G401 (cell line): Measurements from ENCODE around the gene SHH. TPM values are rescaled to one million over a fixed set of nuclear protein-coding genes. Genes with fewer than 3 reads are reported as not detected.
"Not testable (repeated sequence)": the region's sequence is repeated elsewhere in the genome, so short reads cannot be mapped to it uniquely, and the experiment has no call there.

ENCODE experiments used
- DNase-seq: peaks from one replicate; pipeline ENCODE4 v3.0.0-alpha.2; 2015; ENCODE audit warnings: low spot score
- in situ Hi-C: cut with HindIII; loops from 2 replicates; pipeline ENCODE4 v1.10.0; 2016; ENCODE audit warnings: low sequenced_read_pairs, mixed read lengths
- total RNA-seq: library from RNA; depleted of rRNA; stranded (reverse); fragments of >200 nt; shearing (Covaris generic); gene quantifications from 2 replicates; pipeline ENCODE4 v1.2.3, GENCODE V29; 2014

The SHH gene
- total RNA-seq, 1 experiment from 2014 or later, result not detected

- in situ Hi-C loops, result no loop called here
- no peak for DNase-seq
These were observed 12.1 kb upstream of the SHH start for GRCh38 chr7:155824227-155824886.

- in situ Hi-C loops, result no loop called here
- no peak for DNase-seq
These were observed 9.6 kb upstream of the SHH start for GRCh38 chr7:155821851-155822250.

GRCh38 chr7:155820788-155821187, 8.5 kb upstream of the SHH start:
- in situ Hi-C loops, result no loop called here
- no peak for DNase-seq

DNA sequence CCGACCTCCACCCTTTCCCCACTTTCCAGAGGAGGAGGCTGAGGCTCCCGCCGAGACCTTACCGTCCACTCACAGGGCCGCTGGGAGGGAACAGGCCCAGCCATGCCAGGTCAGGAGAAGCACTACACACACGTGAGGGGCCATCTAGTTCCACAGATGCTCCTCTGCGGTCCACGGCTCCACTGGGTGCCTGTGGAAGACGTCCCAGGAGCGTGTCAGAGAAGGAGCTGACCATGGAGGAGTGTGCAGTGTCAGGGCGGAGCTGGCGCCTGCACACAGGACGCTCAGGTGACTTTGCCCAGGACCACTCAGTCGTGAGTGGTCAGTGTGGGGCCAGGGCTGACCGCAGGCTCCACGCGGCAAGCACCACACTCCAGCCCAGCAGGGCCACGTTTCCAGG, 8.0 kb upstream of the SHH start:
- in situ Hi-C loops, result no loop called here
- no peak for DNase-seq

DNA sequence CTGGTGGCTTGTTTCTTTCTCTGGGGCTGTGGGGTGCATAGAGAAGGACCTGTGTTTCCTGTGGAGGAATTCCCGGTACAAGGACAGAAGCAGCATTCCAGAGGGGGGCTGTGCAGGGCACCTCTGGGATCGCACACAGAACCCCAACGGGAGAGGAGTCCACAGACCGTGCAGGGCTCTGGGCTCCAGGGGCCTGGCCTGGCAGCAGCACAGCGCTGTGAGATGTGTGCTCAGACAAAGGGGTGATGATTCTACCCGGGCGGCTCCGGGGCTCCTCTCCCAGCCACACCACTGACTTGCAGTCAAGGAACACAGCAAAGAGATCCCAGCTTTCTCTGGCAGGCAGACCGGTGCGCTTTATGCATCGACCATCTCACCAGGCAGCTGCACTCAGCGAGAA, 6.9 kb upstream of the SHH start:
- in situ Hi-C loops, result no loop called here

GRCh38 chr7:155818820-155819168, 6.5 kb upstream of the SHH start:
- in situ Hi-C loops, result no loop called here
- no peak for DNase-seq

More for the DNA sequence above, 6.9 kb upstream of the SHH start:
- DNase-seq, result no peak

GRCh38 chr7:155818154-155818819, 6.0 kb upstream of the SHH start:
- in situ Hi-C loops, result no loop called here

DNA sequence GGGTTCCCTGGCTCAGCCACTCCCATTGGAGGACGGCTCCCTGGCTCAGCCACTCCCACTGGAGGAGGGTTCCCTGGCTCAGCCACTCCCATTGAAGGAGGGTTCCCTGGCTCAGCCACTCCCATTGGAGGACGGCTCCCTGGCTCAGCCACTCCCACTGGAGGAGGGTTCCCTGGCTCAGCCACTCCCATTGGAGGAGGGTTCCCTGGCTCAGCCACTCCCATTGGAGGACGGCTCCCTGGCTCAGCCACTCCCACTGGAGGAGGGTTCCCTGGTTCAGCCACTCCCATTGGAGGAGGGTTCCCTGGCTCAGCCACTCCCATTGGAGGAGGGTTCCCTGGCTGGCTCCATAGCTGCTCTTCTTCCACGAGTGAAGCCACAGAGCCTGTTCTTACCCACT, 5.3 kb upstream of the SHH start:
- in situ Hi-C loops, DNase-seq: not testable (repeated sequence)

More at GRCh38 chr7:155818154-155818819, 6.0 kb upstream of the SHH start:
- DNase-seq, result no peak

- in situ Hi-C loops, result no loop called here
- DNase-seq, result no peak
These were observed 4.7 kb upstream of the SHH start for GRCh38 chr7:155816996-155817395.

- no peak for DNase-seq
- in situ Hi-C loops, result no loop called here
These were observed 3.9 kb upstream of the SHH start for GRCh38 chr7:155816192-155816508.

DNA sequence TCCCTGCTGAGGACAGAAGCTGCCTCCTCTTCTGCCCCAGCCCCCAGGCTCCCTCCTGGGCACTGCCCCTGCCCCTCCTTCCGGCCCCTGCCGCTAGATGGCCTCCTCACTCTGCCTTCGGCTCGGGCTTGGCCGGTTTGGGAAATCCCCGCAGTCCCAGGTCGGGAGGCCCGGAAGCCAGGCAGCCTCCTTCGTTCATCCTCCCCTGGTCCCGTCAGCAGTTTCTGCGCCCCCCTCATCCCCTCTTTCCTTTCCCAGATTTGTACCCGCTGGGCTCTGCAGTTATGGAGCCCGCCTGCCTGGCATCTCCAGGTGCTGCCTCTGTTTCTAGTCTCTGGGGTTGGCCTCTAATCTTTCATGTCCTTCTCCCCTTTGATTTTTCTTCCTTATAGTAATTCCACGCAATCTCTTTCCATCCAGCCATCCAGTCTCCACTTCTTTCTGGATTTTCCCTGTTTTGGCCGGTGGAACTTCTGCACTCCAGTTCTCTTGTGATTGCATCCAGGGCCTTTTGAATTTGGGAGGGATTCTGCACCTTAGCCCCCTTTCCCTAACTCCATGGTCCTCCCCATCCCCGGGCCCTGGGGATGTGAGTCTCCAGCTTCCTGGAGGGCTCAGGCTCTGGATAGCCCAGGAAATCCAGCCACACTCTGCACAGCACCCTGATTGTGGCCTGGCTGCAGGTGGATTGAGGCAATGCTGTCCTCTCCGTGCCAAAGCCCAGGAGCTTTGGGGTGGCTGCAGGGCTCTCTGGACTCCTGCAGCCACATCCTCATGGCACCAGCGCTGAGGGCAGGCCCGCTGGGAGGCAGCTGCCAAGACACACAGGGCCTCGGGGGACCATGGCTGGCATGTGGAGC, 3.3 kb upstream of the SHH start:
- DNase-seq, result no peak
- in situ Hi-C loops, result no loop called here

DNA sequence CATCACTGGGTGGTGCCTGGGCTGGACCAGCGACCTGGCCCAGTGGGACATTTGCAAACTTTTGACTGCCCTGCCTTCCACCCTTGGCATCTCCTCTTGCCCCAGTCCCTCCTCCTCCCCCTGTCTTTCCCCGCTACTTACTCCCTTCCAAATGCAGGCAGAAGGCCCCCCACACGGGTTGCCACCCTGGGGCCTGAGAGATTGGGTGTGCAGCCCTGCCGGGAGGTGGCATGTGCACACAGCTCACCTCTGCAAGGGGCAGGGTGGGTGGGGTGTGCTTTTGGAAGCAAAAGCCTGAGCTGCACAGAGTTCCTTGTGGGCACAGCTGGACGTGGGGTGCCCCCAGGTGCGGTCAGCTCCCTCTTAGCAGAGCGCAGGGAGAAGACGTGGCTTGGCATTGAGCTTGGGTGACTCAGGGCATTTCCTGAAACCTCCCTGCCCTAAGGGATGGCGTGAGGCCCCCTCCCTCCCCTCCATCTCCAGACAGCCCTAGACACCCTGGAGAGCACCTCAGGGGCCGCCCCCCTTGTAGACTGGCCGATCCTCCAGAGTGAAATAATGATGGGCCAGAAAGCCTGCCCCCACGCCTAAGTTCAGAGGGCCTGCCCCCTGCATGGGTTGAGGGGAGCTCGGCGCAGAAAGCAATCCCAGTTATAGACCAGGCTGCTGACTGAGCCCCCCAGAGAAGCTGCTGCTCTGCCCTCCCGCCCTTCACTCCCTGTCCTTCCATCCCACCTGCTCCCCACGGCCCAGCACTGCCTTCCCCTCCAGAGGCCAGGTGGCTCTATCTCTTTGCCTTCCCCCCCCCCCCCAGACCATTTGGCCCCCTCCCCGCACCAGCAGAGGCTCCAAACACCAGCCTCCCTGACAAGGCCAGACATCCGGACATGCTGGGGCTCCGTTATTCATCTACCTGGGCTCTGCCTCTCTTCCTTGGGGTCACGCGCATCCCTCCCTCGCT, 2.3 kb upstream of the SHH start:
- in situ Hi-C loops, result no loop called here
- no peak for DNase-seq

- in situ Hi-C loops, result no loop called here
- DNase-seq, result no peak
These were observed 1.5 kb upstream of the SHH start for GRCh38 chr7:155813546-155814315.

GRCh38 chr7:155813125-155813524, 862 bp upstream of the SHH start:
- no peak for DNase-seq
- in situ Hi-C loops, result no loop called here

DNA sequence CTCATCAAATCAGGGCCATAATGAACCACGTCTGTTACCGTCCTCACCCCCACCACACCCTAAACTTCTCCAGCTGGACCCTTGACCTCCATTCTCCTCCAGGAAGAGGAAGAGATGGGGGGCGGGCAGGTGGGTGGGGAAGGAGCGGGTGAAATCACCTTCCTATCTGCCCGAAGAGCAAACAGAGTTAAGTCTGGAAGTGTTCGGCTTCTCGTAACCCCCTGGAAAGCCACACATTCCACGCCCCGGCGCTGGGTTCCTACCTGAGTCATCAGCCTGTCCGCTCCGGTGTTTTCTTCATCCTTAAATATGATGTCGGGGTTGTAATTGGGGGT, 736 bp downstream of the SHH start:
- in situ Hi-C loops, result no loop called here
- no peak for DNase-seq

DNA sequence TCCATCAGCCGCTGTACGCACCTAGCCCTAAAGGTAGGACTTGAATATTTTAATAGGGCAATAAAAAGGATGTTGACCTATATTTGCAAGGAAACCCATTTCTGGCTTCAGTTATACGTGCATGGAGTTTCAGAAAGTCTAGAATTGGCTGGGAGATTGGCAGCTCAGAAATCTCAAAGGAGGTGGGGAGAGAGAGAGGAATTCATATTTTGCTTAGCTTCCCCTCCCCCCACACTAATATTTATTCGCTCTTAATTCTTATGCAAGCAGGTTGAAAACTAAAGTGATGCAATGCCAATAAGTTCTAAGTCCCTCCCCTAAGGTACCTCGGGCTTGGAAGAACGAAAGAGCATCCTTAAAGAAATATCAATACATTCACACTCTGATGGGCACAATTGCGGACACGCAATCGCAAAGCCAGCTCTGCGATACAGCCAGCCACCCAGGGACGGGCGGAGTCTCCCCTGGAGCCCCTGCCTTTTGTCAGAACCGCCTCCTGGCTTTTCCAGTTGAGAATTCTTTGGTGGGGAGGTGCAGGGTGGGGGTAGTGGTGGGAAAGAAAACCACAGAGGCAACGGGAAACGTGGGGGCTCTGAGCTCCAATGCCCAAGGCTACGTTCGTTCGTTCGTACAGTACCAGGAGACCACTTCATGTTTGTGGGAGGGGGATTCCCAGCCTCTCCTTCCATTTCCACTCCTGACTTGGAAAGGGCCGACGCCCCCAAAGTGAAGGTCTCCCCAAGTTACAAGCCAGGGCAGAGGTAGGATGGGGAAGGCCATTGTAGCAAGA, 1.3 kb downstream of the SHH start:
- in situ Hi-C loops, result no loop called here
- DNase-seq, result no peak

DNA sequence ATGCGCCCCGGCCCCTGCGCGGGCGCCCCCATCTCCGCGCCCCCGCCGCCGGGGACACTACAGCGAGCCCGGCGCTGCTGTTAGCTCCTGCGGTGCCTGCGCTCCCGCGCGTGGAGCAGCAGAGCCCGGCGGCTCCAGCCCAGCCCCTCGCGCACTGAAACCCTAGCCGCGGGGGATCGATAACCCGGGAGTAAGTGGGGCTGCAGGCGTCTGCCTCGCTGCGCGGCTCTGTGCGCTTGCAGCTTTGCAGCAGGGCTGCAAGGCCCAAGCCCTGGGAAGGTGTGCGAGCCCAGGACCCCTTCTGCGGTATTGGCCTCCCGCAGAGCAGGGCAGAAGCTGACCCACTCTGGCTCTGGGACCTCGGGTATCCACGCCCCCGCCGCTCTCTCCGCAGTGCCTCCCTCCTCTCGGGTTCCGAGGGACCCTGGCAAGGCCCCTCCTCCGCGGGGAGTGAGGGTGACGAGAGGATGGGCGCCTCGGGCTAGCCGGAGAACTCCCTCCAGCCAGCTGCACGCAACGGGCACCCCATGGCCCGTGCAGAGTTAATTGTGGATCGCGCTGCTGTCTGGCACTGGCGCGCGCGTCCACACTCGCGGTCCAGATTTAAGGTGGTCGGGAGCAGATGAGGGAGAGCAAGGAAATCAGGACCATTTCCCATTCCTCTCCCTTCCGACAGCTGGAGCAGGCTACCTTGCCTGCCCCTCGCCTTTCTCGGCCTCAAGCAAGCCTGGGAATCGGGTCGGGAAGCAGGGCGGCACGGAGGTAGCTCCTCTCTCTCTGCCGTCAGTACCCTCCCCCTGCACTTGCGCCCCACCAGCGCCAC, 2.1 kb downstream of the SHH start:
- DNase-seq, result no peak
- in situ Hi-C loops, result no loop called here
